GM12891 (cell line): ENCODE data around the gene SQSTM1.
"Not testable (repeated sequence)": the region's sequence is repeated elsewhere in the genome, so short reads cannot be mapped to it uniquely, and the experiment has no call there.

ENCODE experiments used
- DNase-seq: peaks from one replicate; pipeline ENCODE4 v3.0.0; 2011; ENCODE audit warnings: low spot score; ENCODE audit not compliant: insufficient read length
- FAIRE-seq: peaks from 2 replicates; lab custom pipeline; 2011; peaks lifted over from hg19 to GRCh38; lab: Jason Lieb, UNC
- PAX5 ChIP-seq: IDR thresholded peaks from 2 replicates; pipeline ENCODE4 v1.6.1; 2011; ENCODE audit warnings: low read length, moderate library complexity, mild to moderate bottlenecking; ENCODE audit not compliant: insufficient read depth, severe bottlenecking
- POLR2A ChIP-seq: IDR thresholded peaks from 2 replicates; pipeline ENCODE4 v1.6.1; 2011; ENCODE audit warnings: low read depth, low read length, control low read depth
- POLR2AphosphoS5 ChIP-seq: IDR thresholded peaks from 2 replicates; pipeline ENCODE4 v1.6.1; 2011; ENCODE audit warnings: low read depth, low read length, control low read depth
- POU2F2 ChIP-seq: IDR thresholded peaks from 2 replicates; pipeline ENCODE4 v1.6.1; 2011; ENCODE audit warnings: low read depth, mild to moderate bottlenecking, control low read depth, low read length, moderate library complexity
- SPI1 ChIP-seq: IDR thresholded peaks from 2 replicates; pipeline ENCODE4 v1.6.1; 2011; ENCODE audit warnings: low read depth, low read length, control low read depth
- TAF1 ChIP-seq: IDR thresholded peaks from 2 replicates; pipeline ENCODE4 v1.6.1; 2011; ENCODE audit warnings: low read depth, low read length, control low read depth

The SQSTM1 gene

DNA sequence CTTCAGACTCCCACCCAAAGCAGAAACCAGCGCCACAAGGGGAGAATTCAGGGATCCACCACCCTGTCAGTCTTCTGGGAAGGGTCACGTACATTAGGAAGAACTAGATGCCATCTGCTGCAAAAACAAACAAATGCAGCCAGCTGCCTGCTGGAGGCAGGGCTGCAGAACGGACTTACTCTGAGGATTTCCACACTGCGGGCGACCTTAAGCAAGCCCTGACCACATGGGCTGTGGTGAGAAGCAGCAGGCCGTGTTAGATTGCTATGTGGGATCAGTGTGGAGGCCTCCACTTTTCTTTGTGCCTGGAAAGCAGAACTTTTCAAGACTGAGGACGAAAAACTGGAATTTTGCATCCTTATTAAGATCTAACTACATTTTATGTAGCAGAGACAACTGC, 40.3 kb upstream of the SQSTM1 start:
- FAIRE-seq (no peak), DNase-seq (no peak)
- TF ChIP-seq PAX5, result no peak
- no peak for TF ChIP-seq POLR2A
- TF ChIP-seq POU2F2, result no peak
- TF ChIP-seq SPI1, result no peak
- TF ChIP-seq POLR2AphosphoS5, result no peak
- no peak for TF ChIP-seq TAF1

DNA sequence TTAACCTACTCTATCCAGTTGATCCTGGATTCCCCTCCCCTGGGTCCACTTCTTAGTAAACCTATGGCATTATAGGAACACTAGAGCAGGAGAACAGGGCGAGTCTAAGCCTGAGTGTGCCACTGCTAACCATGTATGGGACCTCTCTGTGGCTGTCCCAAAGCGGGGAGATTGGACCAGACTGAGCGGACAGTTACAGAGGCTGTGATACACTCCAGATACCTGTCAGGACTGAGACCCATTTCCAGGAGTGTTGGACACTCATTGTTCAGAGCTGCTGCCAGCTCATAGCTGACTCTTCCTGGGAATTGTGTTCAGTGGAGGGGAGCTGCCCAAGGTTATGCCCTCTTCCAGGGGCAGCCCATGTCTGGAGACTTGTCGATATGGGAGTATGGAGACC, 38.9 kb upstream of the SQSTM1 start:
- FAIRE-seq, result no peak
- TF ChIP-seq POLR2AphosphoS5 (no peak), POLR2A (no peak), TAF1 (no peak), SPI1 (no peak), PAX5 (no peak), POU2F2 (no peak)
- no peak for DNase-seq

DNA sequence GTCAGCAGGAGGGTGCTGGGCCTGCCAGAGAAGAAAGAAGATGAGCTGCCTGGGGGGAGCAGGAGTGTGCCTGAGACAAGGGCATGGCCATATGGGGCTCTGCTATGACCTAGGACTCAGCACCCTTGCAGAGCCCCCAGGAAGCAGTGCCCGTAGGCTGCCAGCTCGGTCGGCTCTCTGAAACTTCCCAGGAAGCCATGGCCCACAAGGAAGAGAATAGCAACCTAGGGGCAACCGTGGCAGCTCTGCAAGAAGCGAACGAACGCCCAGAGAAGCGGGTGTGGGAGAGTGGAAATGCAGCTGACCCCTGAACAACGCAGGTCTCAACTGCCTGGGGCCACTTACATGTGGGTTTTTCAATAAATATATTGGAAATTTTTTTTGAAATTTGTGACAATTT, 37.6 kb upstream of the SQSTM1 start:
- FAIRE-seq, result no peak
- no peak for DNase-seq
- TF ChIP-seq PAX5 (no peak), TAF1 (no peak)

DNA sequence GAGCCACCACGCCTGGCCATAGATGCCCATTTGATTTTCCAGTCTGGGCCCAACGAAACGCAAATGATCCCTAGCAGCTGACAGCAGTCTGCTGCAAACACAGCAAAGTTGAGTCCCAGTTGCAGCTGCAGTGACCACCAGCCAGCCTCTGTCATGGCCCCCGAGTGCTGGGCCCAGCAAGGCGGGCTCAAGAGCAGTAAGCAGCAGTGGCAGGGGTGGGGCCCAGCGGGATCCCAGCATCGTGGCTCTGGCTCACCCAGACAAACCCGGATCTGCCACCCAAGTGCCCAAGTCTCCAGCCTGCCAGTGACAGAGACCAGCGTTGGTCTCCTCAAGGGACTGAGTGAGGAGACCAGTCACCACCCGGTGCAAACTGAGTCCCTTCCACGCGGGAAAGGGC, 33.8 kb upstream of the SQSTM1 start:
- DNase-seq (no peak), FAIRE-seq (no peak)
- TF ChIP-seq TAF1, result no peak
- no peak for TF ChIP-seq POLR2AphosphoS5
- TF ChIP-seq PAX5, result no peak
- no peak for TF ChIP-seq POLR2A
- no peak for TF ChIP-seq POU2F2
- TF ChIP-seq SPI1, result no peak

DNA sequence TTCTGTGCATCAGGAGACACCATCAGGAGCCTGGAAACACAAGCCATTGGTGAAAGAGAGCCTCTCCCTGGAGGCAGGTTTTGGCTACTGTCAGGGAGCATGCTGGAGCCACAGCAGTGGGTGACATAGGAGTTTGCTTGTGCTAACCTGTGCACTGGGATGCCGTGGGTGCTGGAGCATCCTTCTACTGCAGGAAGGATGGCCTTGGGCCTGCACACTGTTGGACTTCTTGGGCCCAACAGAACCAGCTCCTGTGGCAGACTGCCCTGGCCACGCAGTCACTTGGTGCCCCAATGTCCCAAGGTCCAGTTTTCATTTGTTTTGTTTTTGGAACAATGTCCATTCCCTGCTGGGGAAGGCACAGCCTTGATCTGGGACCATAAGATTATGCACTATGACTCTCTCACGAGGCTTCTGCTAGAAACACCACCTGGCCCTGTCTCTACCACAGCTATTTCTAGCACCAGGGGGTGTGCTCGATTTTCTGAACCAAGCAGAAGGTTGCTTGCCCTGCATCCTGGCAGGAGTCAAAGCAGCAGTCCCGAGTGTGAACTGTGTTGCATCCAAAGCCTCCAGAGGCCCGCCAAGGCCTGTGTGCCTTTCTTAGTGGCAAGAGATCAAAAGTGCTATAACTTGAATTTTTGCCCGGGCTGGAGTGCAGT, 32.4 kb upstream of the SQSTM1 start:
- DNase-seq (no peak), FAIRE-seq (no peak)
- TF ChIP-seq POU2F2 (no peak), POLR2A (no peak), SPI1 (no peak), TAF1 (no peak), POLR2AphosphoS5 (no peak), PAX5 (no peak)

DNA sequence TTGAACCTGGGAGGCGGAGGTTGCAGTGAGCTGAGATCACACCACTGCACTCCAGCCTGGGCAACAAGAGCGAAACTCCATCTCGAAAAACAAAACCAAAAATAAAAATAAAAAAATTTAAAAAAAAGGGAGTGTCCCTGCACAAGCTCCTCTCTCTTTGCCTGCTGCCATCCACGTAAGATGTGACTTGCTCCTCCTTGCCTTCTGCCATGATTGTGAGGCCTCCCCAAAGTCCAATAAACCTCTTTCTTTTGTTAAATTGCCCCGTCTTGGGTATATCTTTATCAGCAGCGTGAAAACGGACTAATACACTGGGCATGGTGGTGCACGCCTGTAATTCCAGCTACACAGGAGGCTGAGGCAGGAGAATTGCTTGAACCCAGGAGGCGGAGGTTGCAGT, 31.4 kb upstream of the SQSTM1 start:
- FAIRE-seq, DNase-seq: not testable (repeated sequence)

DNA sequence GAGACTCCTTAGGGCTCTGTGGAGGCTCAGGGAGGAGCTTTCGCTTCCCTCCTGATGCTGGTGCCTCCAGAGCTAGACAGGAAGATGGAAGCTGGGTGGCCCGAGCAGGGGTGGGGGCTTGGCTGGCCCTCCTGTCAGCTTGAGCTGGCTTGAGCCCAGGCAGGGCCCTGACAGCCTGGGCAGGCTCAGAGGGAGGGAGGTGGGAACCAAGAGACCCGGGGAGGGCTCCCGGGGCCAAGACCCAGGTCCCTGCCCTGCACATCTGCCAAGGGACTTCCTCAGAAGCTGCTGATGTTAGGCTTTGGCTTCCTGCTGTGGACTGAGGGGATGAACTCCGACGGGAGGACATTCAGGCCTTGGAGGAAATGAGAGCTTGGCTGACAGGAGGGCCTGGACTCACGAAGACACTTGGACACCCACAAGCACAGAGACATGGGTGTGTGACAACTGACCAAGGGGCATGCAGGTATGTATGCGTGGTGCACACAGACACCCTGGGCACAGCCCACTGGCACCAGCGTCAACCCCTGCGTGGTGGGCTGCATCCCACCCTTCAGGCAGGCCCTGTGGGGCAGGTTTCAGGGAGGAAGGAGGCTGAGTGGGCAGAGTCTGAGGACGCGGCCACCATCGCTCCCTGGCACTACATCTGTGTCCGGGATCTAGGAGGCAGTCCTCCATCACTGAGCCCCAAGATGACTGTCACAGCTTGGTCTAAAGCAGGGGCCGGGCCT, 28.7 kb upstream of the SQSTM1 start:
- no peak for FAIRE-seq
- no peak for TF ChIP-seq PAX5
- no peak for DNase-seq

DNA sequence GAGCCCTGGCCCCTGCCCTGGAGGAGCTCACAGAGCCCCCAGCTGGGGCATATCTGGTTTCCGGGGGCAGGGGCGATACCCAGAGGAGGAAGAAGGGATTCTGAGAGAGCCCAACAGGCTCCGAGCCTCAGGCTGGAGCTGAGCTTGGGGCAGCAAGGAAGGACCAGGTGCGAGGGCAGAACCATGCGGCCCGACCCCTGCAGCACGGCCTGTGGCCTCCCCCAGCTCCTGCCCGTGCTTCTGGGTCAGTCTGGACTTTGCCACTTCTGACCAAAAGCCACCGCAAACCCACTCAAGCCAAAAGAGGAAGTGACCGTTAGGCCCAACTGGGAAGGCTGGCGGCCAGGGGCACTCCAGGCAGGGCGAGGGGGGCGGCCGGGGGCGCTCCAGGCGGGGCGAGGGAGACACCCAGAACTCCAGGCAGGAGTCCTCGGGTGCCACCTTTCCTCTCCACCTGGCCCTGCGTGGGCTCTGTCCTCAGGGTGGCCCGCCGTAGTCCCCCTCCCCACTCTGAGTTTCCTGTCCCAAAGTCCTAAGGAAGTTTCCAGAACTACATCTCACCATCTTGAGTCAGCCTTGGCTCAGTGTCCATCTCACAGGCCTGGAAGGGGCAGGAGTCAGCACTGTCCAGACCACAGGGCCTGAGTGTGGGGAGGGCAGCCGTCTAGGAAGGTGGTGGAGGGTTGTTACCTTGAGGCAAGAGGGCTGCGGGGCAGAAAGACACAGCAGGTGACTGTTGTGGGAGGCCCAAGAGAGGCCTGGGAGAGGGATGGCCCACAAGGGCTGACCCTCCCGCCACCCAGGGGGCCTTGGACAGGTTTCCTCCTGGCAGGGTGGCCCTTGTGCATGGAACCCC, 27.9 kb upstream of the SQSTM1 start:
- FAIRE-seq (no peak), DNase-seq (no peak)
- TF ChIP-seq SPI1 (peak; percentile 81), POLR2AphosphoS5 (no peak)

DNA sequence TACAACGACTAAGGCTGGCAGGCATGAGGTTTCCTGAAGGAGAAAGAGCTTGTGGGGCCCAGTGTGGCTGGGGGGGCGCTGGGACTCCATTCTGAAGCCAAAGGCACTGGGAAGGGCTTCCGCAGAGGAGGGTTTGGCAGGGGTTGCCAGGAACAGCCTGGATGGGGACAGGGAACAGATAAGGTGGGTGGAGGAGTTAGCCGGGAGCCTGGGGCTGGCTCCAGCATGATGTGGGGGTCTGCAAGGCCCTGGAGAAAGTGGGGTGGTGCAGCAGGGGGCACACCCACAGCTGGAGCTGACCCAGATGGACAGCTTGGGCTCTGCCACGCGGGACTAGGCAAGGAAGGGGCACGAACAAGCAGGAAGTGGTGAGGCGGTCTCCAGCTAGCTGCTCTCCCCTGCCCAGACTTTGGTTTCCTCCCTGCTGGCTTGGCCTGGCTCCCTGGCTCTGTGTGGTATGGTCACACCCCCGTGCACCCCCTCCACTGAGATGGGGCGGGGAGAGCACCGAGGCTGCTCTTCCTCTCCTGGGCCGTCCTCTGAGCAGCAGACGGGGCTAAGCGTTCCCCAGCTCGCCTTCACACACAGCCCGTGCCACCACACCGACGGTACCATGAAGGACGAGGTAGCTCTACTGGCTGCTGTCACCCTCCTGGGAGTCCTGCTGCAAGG, 27.1 kb upstream of the SQSTM1 start, which contains the start of gene LTC4S:
TSS of gene LTC4S (plus strand) at position 519 of the 672 bp plus-strand sequence. CDS start at position 614, 95 bp downstream.
- DNase-seq, result no peak
- TF ChIP-seq PAX5, result no peak
- no peak for TF ChIP-seq POLR2AphosphoS5
- no peak for TF ChIP-seq SPI1
- peak; percentile 76 for FAIRE-seq

DNA sequence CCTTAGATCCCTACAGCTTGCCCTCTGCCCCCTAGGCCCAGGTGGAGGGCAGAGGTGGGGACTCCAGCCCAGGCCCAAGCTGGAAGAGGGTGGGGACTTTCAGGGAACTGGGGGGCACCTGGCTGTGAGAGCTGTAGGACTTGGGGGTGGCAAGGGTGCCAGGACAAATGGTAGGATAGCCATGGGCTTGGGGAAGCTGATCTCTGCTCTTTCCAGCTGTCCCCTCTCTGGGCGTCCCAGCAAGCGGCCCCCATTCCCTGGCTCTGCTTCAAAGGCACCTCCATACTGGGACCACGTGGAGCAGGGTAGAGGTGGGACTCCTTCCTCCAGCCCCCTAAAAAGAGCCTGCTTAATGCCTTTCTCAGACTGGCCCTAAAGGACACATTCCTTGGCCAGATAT, 26.5 kb upstream of the SQSTM1 start:
- no peak for DNase-seq
- TF ChIP-seq POLR2A, result no peak
- no peak for TF ChIP-seq PAX5
- no peak for TF ChIP-seq POU2F2
- TF ChIP-seq TAF1, result no peak
- TF ChIP-seq POLR2AphosphoS5, result no peak
- no peak for TF ChIP-seq SPI1
- peak; percentile 13 for FAIRE-seq
